ENCODE data around the gene TTLL9.

Gene TTLL9

GRCh38 chr20:31837896-31838397 lies 32.5 kb upstream of the TTLL9 start:
- no peak for DNase-seq

- no peak for DNase-seq
Measured at GRCh38 chr20:31838646-31839292, 31.7 kb upstream of the TTLL9 start.

DNA sequence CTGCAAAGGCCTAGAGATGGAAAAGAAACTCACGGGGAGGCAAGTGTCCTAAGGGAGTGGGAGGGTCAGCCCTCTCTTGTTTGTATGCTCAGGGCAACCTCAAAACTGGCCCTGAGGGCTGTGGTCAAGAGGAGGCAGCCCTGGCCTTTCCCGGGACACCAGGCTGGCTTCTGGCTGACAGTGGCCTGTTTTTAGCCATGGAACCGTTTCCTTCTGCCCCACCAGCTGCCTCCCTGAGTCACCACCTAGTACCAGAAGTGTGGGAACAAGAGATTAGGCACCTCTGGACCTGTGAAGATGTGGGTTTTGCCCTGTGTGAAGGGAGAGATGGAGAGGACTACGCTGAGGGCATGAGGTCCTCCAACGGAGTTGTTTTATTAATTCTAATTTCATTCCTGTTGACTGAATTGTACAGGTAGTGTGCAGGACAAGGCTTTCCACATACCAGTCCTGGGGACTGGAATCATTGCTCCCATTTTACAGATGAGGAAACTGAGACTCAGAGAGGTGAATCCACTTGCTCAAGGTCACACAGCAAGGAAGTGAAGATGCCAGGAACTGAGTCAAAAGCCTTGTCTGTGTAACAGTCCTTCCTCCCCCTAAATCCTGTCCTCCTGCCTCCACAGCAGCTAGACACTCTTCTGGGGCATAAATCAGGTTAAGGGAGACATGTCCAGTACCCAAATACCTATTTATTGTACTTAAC lies 30.5 kb upstream of the TTLL9 start:
- no peak for DNase-seq

GRCh38 chr20:31840906-31841816 lies 29.3 kb upstream of the TTLL9 start:
- no peak for DNase-seq

GRCh38 chr20:31841928-31842327 lies 28.5 kb upstream of the TTLL9 start:
- no peak for DNase-seq

DNA sequence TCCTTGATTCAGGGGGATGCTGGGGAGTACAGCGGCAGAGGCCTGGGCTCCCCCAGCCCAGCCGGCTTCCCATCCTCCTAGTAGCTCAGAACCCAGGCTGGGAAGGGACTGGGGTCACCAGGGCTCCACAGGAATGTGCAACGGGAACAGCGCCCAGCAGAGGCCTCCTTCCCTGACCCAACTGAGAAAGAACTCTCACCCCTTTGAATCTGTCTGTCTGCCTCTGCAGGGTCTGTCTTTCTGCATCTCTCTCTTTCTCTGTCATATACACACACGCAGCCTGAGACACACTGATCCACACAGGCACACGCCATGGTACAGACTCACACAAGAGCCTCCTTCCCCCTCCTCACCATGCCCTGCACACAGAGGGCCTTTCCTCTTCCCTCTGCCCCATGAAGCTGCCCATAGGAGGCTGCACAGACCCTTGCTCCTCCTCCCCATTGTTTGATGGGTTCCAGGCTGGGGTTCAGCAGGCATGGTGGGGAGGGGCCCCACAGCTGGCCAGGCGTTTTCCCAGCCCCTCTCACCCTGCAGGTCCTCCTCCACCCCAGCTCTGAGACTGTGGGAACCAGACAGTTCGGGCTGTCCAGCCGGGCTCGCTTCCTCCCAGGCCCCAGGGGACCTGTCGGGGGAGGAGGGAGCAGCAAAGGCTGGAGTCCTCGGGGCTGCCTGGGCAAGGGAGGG lies 27.8 kb upstream of the TTLL9 start:
- DNase-seq = no peak

DNA sequence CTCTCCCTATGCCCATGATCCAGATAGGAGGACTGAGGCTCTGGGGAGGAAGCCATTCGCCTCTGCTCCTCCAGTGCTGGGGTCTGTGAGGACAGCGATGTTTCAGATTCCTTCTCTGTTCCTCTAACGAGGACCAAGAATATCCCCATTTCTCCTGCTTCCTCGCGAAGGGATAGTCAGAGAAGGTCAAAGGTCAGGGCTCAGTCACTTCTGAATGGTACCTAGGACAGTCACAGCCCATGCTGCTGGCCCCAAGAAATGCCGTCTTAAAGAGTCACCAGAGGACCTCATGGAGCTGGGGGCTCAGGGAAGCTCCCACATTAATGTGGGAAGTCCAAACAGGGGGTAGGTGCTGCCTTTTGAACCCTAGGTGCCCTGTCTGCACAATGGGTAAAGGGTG lies 27.1 kb upstream of the TTLL9 start:
- DNase-seq = no peak

DNA sequence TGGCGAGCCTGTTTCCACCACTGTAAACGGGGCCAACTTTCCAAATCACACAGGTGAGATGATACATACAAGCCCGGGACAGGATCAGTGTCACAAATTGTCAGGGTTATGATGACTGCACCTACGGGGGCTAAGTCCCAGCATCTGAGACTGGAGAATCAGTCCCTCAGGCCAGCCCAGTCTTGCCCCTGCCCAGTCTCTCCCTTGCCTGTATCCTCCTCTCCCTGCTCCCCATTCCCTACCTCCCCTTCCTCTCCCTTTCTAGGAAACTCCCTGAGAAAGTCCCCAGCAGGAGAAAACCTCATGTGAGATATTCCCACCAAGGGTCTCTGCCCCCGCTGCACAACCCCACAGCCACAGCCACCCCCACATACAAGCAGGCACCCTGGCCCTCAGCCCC lies 26.6 kb upstream of the TTLL9 start:
- DNase-seq = no peak

GRCh38 chr20:31844737-31845299 lies 25.6 kb upstream of the TTLL9 start:
- DNase-seq = no peak

DNA sequence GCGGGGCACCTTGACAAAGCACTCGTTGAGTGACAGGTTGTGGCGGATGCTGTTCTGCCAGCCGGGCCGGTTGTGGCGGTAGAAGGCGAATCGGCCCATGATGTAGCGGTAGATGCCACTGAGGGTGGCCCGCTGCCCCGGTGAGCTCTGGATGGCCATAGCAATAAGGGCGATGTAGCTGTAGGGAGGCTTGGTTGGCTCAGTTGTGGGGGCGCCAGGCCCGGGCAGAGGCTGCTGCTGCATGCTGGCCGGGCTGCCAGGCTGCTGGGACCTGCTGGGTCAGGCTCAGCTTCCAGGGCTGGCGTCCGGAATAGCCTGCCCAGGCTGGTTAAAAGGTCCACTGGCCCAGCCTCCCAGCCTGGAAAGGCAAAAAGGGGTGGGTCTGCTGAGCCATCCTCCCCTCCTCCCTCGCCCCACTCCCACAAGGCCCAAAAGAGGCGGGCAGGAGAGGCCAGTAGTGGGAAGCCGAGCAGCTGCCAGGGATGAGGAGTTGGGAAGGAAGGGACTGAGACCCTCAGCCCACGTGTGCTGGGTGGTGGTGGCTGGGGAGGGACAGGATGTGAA lies 25.1 kb upstream of the TTLL9 start, which contains the start of gene FOXS1:
Gene FOXS1 (minus strand): TSS at position 305 of the 564 bp plus-strand sequence. CDS start 62 bp downstream, at position 243.
- DNase-seq = no peak

GRCh38 chr20:31846793-31847138 lies 23.7 kb upstream of the TTLL9 start:
- DNase-seq = no peak

GRCh38 chr20:31848088-31848999 lies 22.1 kb upstream of the TTLL9 start:
- no peak for DNase-seq

DNA sequence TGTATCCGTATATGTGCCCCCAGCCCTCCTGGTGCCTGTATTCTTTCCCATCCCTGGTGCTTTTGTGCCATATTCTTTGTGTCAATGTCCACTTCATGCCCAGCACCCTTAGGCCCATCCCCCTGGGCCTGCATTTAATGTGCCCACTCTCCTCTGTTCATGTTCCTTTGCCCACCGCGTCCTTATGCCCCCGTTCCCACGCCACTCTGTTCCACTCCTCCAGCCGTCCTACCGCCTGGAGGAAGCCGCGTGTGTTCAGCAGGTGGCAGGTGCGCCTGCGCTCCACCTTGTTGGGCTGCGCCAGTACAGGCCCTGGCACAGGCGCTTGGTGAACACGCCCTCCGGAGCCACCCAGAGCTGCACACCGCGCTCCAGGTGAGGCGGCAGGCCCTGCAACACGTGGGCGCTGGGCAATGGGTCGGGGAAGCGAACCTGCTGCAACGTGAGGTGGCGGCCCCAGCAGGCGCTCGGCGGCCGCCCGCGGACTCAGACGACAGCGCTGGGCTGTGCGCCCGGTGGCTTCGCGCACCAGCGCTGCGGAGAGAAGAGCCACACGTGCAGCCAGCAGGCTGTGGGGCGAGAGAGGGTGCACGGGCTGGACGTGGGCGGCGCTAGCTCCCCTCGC lies 21.0 kb upstream of the TTLL9 start:
- no peak for DNase-seq

DNA sequence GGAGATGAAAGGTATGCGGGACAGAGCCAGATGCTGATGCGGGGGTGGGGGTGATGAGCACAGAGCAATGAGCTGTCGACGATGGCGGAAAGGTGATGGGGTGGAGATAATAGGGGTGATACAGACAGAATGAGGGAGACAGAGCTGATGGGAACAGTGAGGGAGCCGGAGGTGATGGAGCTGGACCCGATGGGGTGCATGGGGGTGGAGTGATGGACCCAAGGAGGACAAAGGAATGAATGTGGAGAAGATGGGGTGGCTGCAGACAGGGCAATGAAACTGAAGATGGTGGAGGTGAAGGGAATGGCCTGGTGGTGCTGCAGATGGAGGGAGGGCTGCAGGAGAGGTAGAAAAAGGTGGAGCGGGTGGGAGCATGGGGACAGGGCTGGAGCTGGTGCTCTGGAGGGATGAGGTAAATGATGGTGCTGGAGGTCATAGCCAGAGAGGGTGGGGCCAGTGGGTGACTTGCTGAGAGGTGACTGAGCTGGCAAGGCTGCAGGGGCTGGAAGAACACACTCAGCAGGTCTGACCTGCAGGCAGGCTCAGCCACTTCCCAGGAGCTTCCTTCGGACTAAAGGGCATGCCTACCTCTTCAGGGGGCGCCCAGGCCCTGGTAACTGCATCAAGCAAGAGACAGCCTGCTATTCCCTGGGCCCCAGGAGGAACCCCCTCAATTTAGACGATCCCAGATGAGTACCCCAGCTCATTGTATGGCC lies 19.0 kb upstream of the TTLL9 start:
- no peak for DNase-seq

- no peak for DNase-seq
Measured at GRCh38 chr20:31853481-31853880, 17.0 kb upstream of the TTLL9 start.

DNA sequence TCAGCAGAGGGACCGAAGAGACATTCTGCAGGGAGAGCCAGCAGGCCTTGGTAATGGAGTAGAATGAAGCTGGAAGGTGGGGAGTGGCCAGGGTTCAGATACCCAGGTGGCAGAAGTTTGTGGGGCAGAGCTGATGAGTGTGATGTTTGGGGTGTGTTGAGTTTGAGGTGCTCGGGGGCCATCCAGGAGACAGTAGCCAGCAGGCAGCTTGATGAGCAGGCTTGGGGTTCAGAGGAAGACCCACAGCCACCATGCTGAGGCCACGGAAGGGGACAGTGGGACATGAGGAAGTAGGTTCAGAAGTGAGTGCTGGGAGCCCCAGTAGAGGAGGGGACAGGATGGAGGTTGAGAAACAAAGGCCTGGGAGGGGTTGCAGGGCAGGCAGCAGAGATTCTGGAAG lies 13.9 kb upstream of the TTLL9 start:
- DNase-seq = no peak

- DNase-seq = no peak
Measured at GRCh38 chr20:31857861-31858759, 12.3 kb upstream of the TTLL9 start.

- DNase-seq = no peak
Measured at GRCh38 chr20:31858760-31859083, 11.7 kb upstream of the TTLL9 start.

Data from NCI-H524 treated with DMSO at 0.1 percent for 48 hours (cell line).